HEK293 (cell line): ENCODE data around the gene G6PD.
"Not testable (repeated sequence)": the region's sequence is repeated elsewhere in the genome, so short reads cannot be mapped to it uniquely, and the experiment has no call there.

Source experiments
- CTCF ChIA-PET: fragments of 350-600 bp; formaldehyde crosslinking; extraction: SDS; loops from one replicate; lab custom pipeline; 2021; ENCODE audit warnings: antibody characterized with exemption; lab: Yijun Ruan, JAX
- POLR2A ChIA-PET: fragments of 300-600 bp; formaldehyde crosslinking; extraction: SDS; loops from one replicate; lab custom pipeline; 2020; ENCODE audit warnings: antibody characterized with exemption, inconsistent platforms; lab: Yijun Ruan, JAX
- H3K27ac ChIP-seq: fragments of 200-500 bp; sonication (Bioruptor generic); 2 replicates; pipeline ENCODE4 v1.5.1; 2014; ENCODE audit warnings: low read depth, low read length, control low read depth, inconsistent platforms; ENCODE audit errors: extremely low read depth
- H3K36me3 ChIP-seq, 2 experiments: fragments of 200-500 bp in 1 of 2; sonication (Bioruptor generic) in 1 of 2; 1 replicate in 1 of 2; 2 replicates in 1 of 2; pipeline ENCODE4 v1.5.1; 2014 to 2017; ENCODE audit warnings: inconsistent platforms in 2 of 2, low read length in 2 of 2; ENCODE audit not compliant: control insufficient read depth in 2 of 2, insufficient read depth in 1 of 2
- H3K4me1 ChIP-seq: fragments of 200-500 bp; sonication (Bioruptor generic); 2 replicates; pipeline ENCODE4 v1.5.1; 2014; ENCODE audit warnings: mild to moderate bottlenecking, low read length, inconsistent platforms; ENCODE audit not compliant: control insufficient read depth, insufficient read depth
- H3K4me3 ChIP-seq: 2 replicates; pipeline ENCODE4 v1.5.1; 2011; ENCODE audit warnings: low read depth, mild to moderate bottlenecking, control low read depth, low read length, moderate library complexity
- H3K9me3 ChIP-seq: fragments of 200-500 bp; sonication (Bioruptor generic); 2 replicates; pipeline ENCODE4 v1.5.1; 2014; ENCODE audit warnings: low read depth, low read length, inconsistent platforms; ENCODE audit not compliant: control insufficient read depth, insufficient read depth
- MZF1 ChIP-seq: fragments of 450-650 bp; formaldehyde crosslinking; IDR thresholded peaks from 2 replicates; pipeline ENCODE4 v1.5.1; 2017; ENCODE audit warnings: missing biosample characterization, missing genetic modification characterization, borderline replicate concordance
- PBX3 ChIP-seq: sonication (generic); formaldehyde crosslinking; IDR thresholded peaks from 2 replicates; pipeline ENCODE4 v1.8.1; 2022; ENCODE audit warnings: mild to moderate bottlenecking, moderate library complexity, missing genetic modification reagents
- YY1 ChIP-seq: fragments of 450-650 bp; formaldehyde crosslinking; IDR thresholded peaks from 2 replicates; pipeline ENCODE4 v1.5.1; 2018; ENCODE audit warnings: missing biosample characterization, missing genetic modification characterization
- ZBTB1 ChIP-seq: fragments of 450-650 bp; formaldehyde crosslinking; IDR thresholded peaks from 2 replicates; pipeline ENCODE4 v1.5.1; 2016; ENCODE audit warnings: missing biosample characterization, missing genetic modification characterization
- ZBTB17 ChIP-seq: fragments of 450-650 bp; formaldehyde crosslinking; IDR thresholded peaks from 2 replicates; pipeline ENCODE4 v1.5.1; 2016; ENCODE audit warnings: missing biosample characterization, missing genetic modification characterization
- ZBTB21 ChIP-seq: fragments of 450-650 bp; formaldehyde crosslinking; IDR thresholded peaks from 2 replicates; pipeline ENCODE4 v1.5.1; 2017; ENCODE audit warnings: missing biosample characterization, missing genetic modification characterization
- ZFP3 ChIP-seq: fragments of 450-650 bp; formaldehyde crosslinking; IDR thresholded peaks from 2 replicates; pipeline ENCODE4 v1.5.1; 2016; ENCODE audit warnings: low read depth, missing biosample characterization, missing genetic modification characterization
- ZNF202 ChIP-seq: fragments of 450-650 bp; formaldehyde crosslinking; IDR thresholded peaks from 2 replicates; pipeline ENCODE4 v1.5.1; 2016; ENCODE audit warnings: missing biosample characterization, missing genetic modification characterization, borderline replicate concordance
- ZNF23 ChIP-seq: fragments of 450-650 bp; formaldehyde crosslinking; IDR thresholded peaks from 2 replicates; pipeline ENCODE4 v1.5.1; 2016; ENCODE audit warnings: missing biosample characterization, missing genetic modification characterization, borderline replicate concordance
- ZNF274 ChIP-seq, 2 experiments: fragments of 200-500 bp in 1 of 2; fragments of 450-650 bp in 1 of 2; sonication (Bioruptor generic) in 1 of 2; formaldehyde crosslinking in 1 of 2; IDR thresholded peaks; 2 replicates each; pipeline versions ENCODE4 v1.5.1 to v1.6.1; 2014 to 2016; ENCODE audit warnings: borderline replicate concordance in 1 of 2, inconsistent platforms in 1 of 2, low read length in 1 of 2, missing biosample characterization in 1 of 2, missing genetic modification characterization in 1 of 2
- ZNF324 ChIP-seq: fragments of 450-650 bp; formaldehyde crosslinking; IDR thresholded peaks from 2 replicates; pipeline ENCODE4 v1.5.1; 2016; ENCODE audit warnings: missing biosample characterization, missing genetic modification characterization
- ZNF548 ChIP-seq: fragments of 450-650 bp; formaldehyde crosslinking; IDR thresholded peaks from 2 replicates; pipeline ENCODE4 v1.5.1; 2016; ENCODE audit warnings: missing biosample characterization, missing genetic modification characterization
- ZNF560 ChIP-seq: fragments of 450-650 bp; formaldehyde crosslinking; IDR thresholded peaks from 2 replicates; pipeline ENCODE4 v1.5.1; 2017; ENCODE audit warnings: missing biosample characterization, missing genetic modification characterization, borderline replicate concordance
- ZNF610 ChIP-seq: fragments of 450-650 bp; formaldehyde crosslinking; IDR thresholded peaks from 2 replicates; pipeline ENCODE4 v1.5.1; 2016; ENCODE audit warnings: missing biosample characterization, missing genetic modification characterization, borderline replicate concordance
- ZNF837 ChIP-seq: fragments of 450-650 bp; formaldehyde crosslinking; IDR thresholded peaks from 2 replicates; pipeline ENCODE4 v1.5.1; 2016; ENCODE audit warnings: missing biosample characterization, missing genetic modification characterization
- ZSCAN30 ChIP-seq: fragments of 450-650 bp; IDR thresholded peaks from 2 replicates; pipeline ENCODE4 v1.5.1; 2018; ENCODE audit warnings: missing biosample characterization, mild to moderate bottlenecking, missing genetic modification characterization, moderate library complexity
- TF ChIP-seq, protein P1 (sequence below): fragments of 450-650 bp; formaldehyde crosslinking; IDR thresholded peaks from 2 replicates; pipeline ENCODE4 v1.5.1; 2016; ENCODE audit warnings: missing biosample characterization, missing genetic modification characterization
- TF ChIP-seq, protein P2 (sequence below): fragments of 450-650 bp; formaldehyde crosslinking; IDR thresholded peaks from 2 replicates; pipeline ENCODE4 v1.5.1; 2017; ENCODE audit warnings: missing biosample characterization, missing genetic modification characterization

G6PD gene

DNA sequence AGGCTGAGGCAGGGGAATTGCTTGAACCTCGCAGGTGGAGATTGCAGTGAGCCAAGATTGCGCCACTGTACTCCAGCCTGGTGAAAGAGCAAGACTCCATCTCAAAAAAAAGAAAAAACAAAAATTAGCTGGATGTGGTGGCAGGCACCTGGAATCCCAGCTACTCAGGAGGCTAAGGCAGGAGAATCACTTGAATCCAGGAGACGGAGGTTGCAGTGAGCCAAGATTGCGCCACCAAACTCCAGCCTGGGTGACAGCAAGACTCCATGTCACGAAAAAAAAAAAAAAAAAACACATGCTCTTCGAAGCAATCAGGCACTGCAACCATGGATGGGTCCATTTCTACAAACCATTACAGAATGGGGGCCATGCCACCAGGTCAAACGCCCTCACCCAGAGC is 6.3 kb downstream of the G6PD start:
- ChIA-PET CTCF (interaction anchor here (0.6 to 0.8 kb wide), 2 partner anchors 527 to 777 kb away, joined by 4 to 5 read pairs; no protein-coding TSS in a partner anchor), POLR2A (interaction anchor here (0.6 kb wide), 1 partner anchor 246 kb away, joined by 3 read pairs; the partner anchor contains the start of gene TEX28)
- H3K9me3 ChIP-seq, H3K27ac ChIP-seq, H3K4me3 ChIP-seq, H3K4me1 ChIP-seq: not testable (repeated sequence)
- H3K36me3 ChIP-seq: peaks cover 4 to 41% of the 10 kb centered on the region in 2 experiments; a peak in 2 of 3 replicates

DNA sequence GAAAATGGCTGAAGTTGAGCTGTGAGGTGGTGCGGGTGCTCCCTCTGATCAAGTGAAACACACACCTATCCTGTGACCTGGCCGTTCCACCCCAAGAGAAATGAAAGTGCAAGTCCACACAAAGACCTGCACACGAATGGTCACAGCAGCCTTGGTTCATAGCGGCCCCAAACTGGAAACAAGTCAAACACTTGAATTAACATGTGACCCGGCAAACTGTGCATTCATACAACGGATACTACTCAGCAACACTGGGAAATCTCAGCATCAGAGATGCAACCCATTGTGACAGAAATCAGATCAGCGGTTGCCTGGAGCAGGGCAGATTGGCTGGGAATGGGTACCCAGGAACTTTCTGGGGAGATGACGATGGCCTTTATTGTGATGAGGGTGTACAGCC is 7.6 kb downstream of the G6PD start:
- H3K4me1 ChIP-seq: peaks cover 3% of the 10 kb centered on the region
- CTCF ChIA-PET: no interaction called here
- no peak overlapping the region for H3K27ac ChIP-seq
- no peak for TF ChIP-seq ZSCAN30
- no peak for TF ChIP-seq ZNF837 (tag by site-specific recombination)
- no peak for TF ChIP-seq ZBTB17 (tag by site-specific recombination)
- TF ChIP-seq ZNF548: no peak
- TF ChIP-seq ZNF274 (IDR thresholded peaks at IDR 0.05; ENCODE audit: low read length): no peak
- TF ChIP-seq ZNF274 (tag by site-specific recombination; IDR thresholded peaks at IDR 0.05; ENCODE audit: borderline replicate concordance): no peak
- TF ChIP-seq PBX3 (CRISPR knock-in tag): no peak
- TF ChIP-seq, protein P1, sequence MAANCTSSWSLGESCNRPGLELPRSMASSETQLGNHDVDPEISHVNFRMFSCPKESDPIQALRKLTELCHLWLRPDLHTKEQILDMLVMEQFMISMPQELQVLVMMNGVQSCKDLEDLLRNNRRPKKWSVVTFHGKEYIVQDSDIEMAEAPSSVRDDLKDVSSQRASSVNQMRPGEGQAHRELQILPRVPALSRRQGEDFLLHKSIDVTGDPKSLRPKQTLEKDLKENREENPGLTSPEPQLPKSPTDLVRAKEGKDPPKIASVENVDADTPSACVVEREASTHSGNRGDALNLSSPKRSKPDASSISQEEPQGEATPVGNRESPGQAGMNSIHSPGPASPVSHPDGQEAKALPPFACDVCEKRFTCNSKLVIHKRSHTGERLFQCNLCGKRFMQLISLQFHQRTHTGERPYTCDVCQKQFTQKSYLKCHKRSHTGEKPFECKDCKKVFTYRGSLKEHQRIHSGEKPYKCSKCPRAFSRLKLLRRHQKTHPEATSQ (tag by site-specific recombination): no peak
- TF ChIP-seq YY1 (tag by site-specific recombination): no peak
- TF ChIP-seq ZBTB1 (tag by site-specific recombination): no peak
- no peak for TF ChIP-seq ZFP3 (tag by site-specific recombination)
- TF ChIP-seq ZNF202 (tag by site-specific recombination): no peak
- no peak for TF ChIP-seq ZNF23
- no peak for TF ChIP-seq ZBTB21 (tag by site-specific recombination)
- H3K9me3 ChIP-seq: no peaks in the 10 kb centered on the region
- POLR2A ChIA-PET: interaction anchor here (0.8 kb wide), 1 partner anchor 170 kb away, joined by 4 read pairs; no protein-coding TSS in a partner anchor
- H3K4me3 ChIP-seq: no peak overlapping the region
- H3K36me3 ChIP-seq: peaks cover 0 to 42% of the 10 kb centered on the region in 2 experiments; a peak in 1 of 3 replicates

DNA sequence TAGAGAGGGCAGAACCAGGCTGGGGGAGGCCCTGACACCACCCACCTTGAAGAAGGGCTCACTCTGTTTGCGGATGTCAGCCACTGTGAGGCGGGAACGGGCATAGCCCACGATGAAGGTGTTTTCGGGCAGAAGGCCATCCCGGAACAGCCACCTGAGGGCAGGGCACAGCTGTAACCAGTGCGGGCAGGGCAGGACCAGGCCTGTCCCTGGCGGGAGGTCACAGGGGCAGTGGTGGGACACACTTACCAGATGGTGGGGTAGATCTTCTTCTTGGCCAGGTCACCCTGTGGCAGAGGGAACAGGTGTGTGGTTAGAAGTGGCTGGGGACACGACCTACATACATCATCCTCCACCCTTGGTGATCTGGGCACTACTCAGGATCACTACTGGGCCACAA is 10.8 kb downstream of the G6PD start:
- TF ChIP-seq ZNF560 (tag by site-specific recombination) (no peak), MZF1 (tag by site-specific recombination) (no peak), ZNF202 (tag by site-specific recombination) (no peak), PBX3 (CRISPR knock-in tag) (no peak), ZNF324 (tag by site-specific recombination) (no peak), ZNF610 (tag by site-specific recombination) (no peak)
- TF ChIP-seq, protein P2, sequence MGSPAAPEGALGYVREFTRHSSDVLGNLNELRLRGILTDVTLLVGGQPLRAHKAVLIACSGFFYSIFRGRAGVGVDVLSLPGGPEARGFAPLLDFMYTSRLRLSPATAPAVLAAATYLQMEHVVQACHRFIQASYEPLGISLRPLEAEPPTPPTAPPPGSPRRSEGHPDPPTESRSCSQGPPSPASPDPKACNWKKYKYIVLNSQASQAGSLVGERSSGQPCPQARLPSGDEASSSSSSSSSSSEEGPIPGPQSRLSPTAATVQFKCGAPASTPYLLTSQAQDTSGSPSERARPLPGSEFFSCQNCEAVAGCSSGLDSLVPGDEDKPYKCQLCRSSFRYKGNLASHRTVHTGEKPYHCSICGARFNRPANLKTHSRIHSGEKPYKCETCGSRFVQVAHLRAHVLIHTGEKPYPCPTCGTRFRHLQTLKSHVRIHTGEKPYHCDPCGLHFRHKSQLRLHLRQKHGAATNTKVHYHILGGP (tag by site-specific recombination): no peak
- Histone ChIP-seq H3K9me3 (no peaks in the 10 kb centered on the region), H3K27ac (no peak overlapping the region), H3K4me1 (no peaks in the 10 kb centered on the region), H3K4me3 (no peak overlapping the region), H3K36me3 (peaks cover 0 to 47% of the 10 kb centered on the region in 2 experiments; a peak in 1 of 3 replicates)
- POLR2A ChIA-PET: no interaction called here
- CTCF ChIA-PET: interaction anchor here (0.6 to 4.2 kb wide), 14 partner anchors 9 to 589 kb away, joined by 3 to 29 read pairs (median 4); partner anchors contain the start of genes FLNA and SLC10A3
